Colonic mucosa (tissue), 4 donors: Measurements from ENCODE around the gene TCF12. TPM values are rescaled to one million over a fixed set of nuclear protein-coding genes. Genes with fewer than 3 reads are reported as not detected.

Experiments used
- DNase-seq: peaks from one replicate; pipeline ENCODE4 v3.0.0-alpha.2; 2020
- H3K27ac ChIP-seq: fragments of 200-600 bp; one replicate; pipeline ENCODE4 v1.8.0; 2021
- H3K27me3 ChIP-seq: fragments of 200-600 bp; one replicate; pipeline ENCODE4 v1.8.0; 2021
- H3K36me3 ChIP-seq: fragments of 200-600 bp; one replicate; pipeline ENCODE4 v1.8.0; 2021
- H3K4me1 ChIP-seq: fragments of 200-600 bp; one replicate; pipeline ENCODE4 v1.8.0; 2021; ENCODE audit warnings: mild to moderate bottlenecking
- H3K4me3 ChIP-seq: fragments of 200-600 bp; one replicate; pipeline ENCODE4 v1.8.0; 2021
- H3K9ac ChIP-seq, 2 donors: one replicate each; pipeline ENCODE4 v1.7.0; 2013; ENCODE audit warnings: control low read depth in 2 of 2, low read depth in 2 of 2, low read length in 2 of 2
- H3K9me3 ChIP-seq: fragments of 200-600 bp; one replicate; pipeline ENCODE4 v1.8.0; 2021
- intact Hi-C: fragments of 100-400 bp; cut with DNase I; formaldehyde crosslinking; loops from one replicate; pipeline ENCODE4 v1.14.1; 2022
- total RNA-seq, 2 donors: library from RNA; stranded (reverse); fragmentation: NEBNext Ultra II Directional in 1 of 2; extraction: Animal tissue kit (Norgen Biotek cat#: 25700) in 1 of 2; gene quantifications; one replicate each; pipeline ENCODE4 v1.2.1, GENCODE V29; 2021
- TF ChIP-seq, protein P1 (sequence below): fragments of 200-600 bp; IDR thresholded peaks from one replicate; pipeline ENCODE4 v1.8.0; 2022; ENCODE audit warnings: antibody characterized with exemption, mild to moderate bottlenecking
- donor health status: healthy.
- donor health status: DM: no; HTN: no; CAD: no.
- donor health status: DM: no; HTN: no; CAD: no.

The TCF12 gene
- total RNA-seq, 2 donors from 2014 or later: 68.7 to 76.3 TPM

GRCh38 chr15:57198654-57199291 is 280.3 kb downstream of the TCF12 start:
- intact Hi-C loops: no loop called here
- no peaks in the 10 kb centered on the region for H3K36me3 ChIP-seq
- H3K27me3 ChIP-seq: no peaks in the 10 kb centered on the region
- TF ChIP-seq, protein P1, sequence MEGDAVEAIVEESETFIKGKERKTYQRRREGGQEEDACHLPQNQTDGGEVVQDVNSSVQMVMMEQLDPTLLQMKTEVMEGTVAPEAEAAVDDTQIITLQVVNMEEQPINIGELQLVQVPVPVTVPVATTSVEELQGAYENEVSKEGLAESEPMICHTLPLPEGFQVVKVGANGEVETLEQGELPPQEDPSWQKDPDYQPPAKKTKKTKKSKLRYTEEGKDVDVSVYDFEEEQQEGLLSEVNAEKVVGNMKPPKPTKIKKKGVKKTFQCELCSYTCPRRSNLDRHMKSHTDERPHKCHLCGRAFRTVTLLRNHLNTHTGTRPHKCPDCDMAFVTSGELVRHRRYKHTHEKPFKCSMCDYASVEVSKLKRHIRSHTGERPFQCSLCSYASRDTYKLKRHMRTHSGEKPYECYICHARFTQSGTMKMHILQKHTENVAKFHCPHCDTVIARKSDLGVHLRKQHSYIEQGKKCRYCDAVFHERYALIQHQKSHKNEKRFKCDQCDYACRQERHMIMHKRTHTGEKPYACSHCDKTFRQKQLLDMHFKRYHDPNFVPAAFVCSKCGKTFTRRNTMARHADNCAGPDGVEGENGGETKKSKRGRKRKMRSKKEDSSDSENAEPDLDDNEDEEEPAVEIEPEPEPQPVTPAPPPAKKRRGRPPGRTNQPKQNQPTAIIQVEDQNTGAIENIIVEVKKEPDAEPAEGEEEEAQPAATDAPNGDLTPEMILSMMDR: no peak
- peak; percentile 52 for DNase-seq
- no peaks in the 10 kb centered on the region for H3K4me1 ChIP-seq
- peak overlapping the region; percentile 12 for H3K27ac ChIP-seq
- H3K9me3 ChIP-seq: no peaks in the 10 kb centered on the region
- peak overlapping the region in 1 of 2 donors; percentile 21 for H3K9ac ChIP-seq
- no peak overlapping the region for H3K4me3 ChIP-seq

GRCh38 chr15:57201578-57201977 is 283.1 kb downstream of the TCF12 start:
- DNase-seq: peak; percentile 29
- Histone ChIP-seq H3K4me1 (no peaks in the 10 kb centered on the region), H3K36me3 (no peaks in the 10 kb centered on the region), H3K27ac (peak overlapping the region; percentile 54), H3K9ac (no peak overlapping the region), H3K9me3 (no peaks in the 10 kb centered on the region), H3K4me3 (no peak overlapping the region), H3K27me3 (no peaks in the 10 kb centered on the region)
- TF ChIP-seq, protein P1: no peak
- intact Hi-C loops: no loop called here

DNA sequence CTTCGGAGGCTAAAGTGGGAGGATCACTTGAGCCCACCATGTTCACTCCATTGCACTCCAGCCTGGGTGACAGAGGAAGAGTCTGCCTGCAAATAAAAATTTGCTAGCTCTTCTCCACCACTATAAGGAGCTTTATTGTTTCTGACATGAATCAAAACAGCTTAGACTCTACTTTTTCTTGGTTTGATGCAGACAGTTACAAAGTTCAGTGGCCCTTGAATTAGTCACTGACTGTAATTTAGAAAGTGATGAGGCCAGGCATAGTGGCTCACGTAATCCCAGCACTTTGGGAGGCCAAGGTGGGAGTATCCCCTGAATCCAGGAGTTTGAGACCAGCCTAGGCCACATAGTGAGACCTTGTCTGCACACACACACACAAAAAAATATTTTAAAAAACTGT is 285.5 kb downstream of the TCF12 start:
- intact Hi-C loops: no loop called here
- TF ChIP-seq, protein P1: no peak
- Histone ChIP-seq H3K4me3 (no peak overlapping the region), H3K27me3 (no peaks in the 10 kb centered on the region), H3K36me3 (no peaks in the 10 kb centered on the region), H3K27ac (no peak overlapping the region), H3K9ac (no peak overlapping the region), H3K9me3 (no peaks in the 10 kb centered on the region), H3K4me1 (no peaks in the 10 kb centered on the region)
- DNase-seq: no peak

DNA sequence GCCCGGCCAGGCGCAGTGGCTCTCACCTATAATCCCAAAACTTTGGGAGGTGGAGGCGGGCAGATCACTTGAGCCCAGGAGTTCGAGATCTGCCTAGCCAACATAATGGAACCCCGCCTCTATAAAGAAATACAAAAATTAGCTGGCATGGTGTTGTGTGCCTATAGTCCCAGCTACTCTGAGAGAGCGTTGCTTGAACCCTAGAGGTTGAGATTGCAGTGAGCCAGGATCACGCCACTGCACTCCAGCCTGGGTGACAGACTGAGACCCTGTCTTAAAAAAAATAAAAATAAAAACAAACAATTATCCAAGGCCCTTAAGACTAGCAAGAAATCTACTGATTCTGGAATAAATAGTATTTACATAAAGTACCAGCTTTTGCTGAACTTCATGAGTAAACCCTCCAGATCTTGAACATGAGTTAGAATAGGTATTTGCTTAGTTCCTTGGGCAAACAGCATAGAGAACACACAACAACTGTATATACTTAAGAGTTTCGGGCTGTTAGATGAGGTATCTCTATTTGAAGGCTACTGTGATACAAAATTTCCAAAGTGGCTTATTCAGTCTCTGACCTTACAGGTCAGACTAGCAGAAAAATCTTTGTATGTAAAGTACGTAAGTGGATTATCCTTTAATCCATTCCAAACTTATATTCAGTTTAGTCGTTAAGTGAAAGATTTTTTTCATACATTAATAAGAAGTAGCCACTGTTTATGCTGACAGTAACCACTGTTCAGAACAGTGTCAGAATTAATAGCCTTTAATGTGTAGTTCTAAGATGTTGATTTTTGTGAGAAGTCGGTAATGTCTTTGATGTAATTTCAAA is 286.8 kb downstream of the TCF12 start:
- no peak for DNase-seq
- no peaks in the 10 kb centered on the region for H3K9me3 ChIP-seq
- TF ChIP-seq, protein P1: no peak

DNA sequence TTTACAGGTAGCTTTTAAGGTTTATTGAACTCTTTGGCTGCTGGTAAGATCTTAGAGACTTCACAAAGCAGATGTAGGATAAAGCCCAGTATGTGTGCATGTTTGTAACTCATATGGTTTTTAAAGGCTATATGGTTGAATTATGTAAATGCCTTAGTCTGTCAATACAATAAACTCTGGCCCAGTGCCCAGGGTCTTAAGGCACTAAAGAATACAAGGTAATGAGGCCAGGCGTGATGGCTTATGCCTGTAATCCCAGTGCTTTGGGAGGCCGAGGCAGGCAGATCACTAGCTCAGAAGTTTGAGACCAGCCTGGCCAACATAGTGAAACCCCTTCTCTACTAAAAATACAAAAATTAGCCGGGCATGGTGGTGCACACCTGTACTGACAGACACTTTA is 287.6 kb downstream of the TCF12 start:
- peak; percentile 93 for DNase-seq
- H3K36me3 ChIP-seq: no peaks in the 10 kb centered on the region
- TF ChIP-seq, protein P1: no peak
- no peak overlapping the region for H3K9ac ChIP-seq
- no peaks in the 10 kb centered on the region for H3K4me1 ChIP-seq
- H3K27me3 ChIP-seq: no peaks in the 10 kb centered on the region
- H3K27ac ChIP-seq: peak overlapping the region; percentile 9
- no peaks in the 10 kb centered on the region for H3K9me3 ChIP-seq
- intact Hi-C loops: no loop called here
- H3K4me3 ChIP-seq: no peak overlapping the region

More for the DNA sequence above, 286.8 kb downstream of the TCF12 start:
- Histone ChIP-seq H3K27me3 (no peaks in the 10 kb centered on the region), H3K4me3 (no peak overlapping the region), H3K27ac (peak overlapping the region; percentile 9), H3K4me1 (no peaks in the 10 kb centered on the region), H3K9ac (no peak overlapping the region), H3K36me3 (no peaks in the 10 kb centered on the region)
- intact Hi-C loops: no loop called here
